ENCODE measurements around the gene CHRNA5.
"Not testable (repeated sequence)": the region's sequence is repeated elsewhere in the genome, so short reads cannot be mapped to it uniquely, and the experiment has no call there.

Gene CHRNA5

GRCh38 chr15:78565951-78566774 lies 843 bp downstream of the CHRNA5 start:
- DNase-seq: no peak

DNA sequence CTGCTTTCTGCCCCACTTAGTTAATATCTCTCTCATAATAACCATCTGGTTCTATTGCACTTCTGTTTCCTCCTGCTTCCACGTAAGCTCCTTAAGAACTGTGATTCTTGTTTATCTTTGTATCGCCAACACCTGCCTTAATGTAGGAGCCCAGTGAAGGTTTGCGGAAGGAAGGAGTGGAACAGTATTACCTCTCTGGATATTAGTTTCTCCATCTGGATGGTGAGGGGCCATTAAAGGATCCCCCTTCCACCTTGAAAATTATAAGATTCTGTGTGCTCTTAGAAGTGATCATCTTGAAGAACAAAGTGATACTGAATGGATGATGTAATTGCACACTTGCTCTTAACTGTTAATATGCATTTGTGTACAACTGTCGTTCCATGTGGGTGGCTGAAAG lies 2.2 kb downstream of the CHRNA5 start:
- DNase-seq: no peak

GRCh38 chr15:78570710-78571109 lies 5.4 kb downstream of the CHRNA5 start:
- DNase-seq: no peak

DNA sequence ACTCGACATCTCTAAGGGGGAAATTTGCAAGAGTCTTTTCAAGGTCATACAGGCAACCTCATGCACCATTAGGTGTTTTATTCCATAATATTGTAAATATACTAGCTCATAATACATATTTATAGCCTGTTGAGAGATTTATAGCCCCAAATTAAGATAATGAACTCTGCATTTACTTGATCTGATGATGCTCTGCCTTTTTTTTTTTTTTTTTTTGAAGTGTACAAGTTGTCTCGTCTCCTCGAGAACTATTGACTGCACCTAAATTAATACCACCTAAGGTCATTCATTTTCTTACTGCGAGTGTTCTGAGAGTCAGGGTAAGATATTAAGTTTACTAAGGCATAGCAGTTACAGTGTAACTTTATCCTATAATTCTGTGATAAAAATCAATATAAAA lies 6.1 kb downstream of the CHRNA5 start:
- no peak for DNase-seq

GRCh38 chr15:78573416-78573815 lies 8.1 kb downstream of the CHRNA5 start:
- DNase-seq: no peak

DNA sequence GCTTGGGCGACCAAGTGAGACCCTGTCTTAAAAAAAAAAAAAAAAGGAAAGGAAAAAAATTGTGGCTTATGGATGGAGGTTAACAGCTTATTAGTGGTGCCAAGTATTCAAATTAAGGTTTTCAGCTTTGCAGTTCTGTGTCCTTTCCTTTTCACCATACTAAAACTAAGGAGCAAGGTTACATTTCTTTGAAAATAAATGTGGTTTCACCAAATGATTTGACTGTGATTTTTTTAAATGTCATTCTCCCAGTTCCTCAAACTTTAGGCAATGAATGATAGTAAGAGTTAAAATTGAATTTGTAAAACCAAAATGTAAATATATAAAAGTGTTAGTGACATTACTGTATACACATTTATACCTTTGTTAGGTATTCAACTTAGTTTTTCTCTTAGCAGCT lies 9.6 kb downstream of the CHRNA5 start:
- no peak for DNase-seq

DNA sequence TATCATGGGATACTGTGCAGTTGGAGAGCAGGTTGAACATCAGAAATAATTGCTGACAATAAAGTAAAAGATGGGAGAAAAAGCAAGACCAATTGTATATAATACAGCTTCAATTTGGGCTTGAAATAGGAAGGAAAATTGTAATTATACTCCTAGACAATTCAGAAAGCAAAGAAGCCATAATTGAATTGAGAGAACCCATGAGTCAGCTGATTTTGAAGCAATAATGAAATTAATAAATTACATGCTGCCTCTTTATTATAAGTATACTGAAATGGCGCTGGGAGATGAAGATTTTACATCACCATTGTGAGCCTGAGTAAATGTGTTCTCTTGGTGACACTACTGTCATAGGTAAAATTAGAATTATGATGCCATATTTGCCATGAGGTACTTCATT lies 32.3 kb downstream of the CHRNA5 start:
- no peak for DNase-seq

DNA sequence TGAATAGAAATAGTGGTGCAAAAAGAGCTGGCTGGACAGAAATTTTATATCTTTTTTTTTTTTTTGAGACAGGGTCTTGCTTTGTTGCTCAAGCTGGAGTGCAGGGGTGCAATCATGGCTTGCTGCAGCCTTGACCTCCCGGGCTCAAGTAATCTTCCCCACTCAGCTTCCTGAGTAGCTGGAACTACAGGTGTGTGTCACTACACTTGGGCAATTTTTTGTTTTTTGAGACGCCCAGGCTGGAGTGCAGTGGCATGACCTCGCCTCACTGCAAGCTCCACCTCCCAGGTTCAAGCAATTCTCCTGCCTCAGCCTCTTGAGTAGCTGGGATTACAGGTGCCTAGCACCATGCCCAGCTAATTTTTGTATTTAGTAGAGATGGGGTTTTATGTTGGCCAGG lies 33.0 kb downstream of the CHRNA5 start:
- no peak for DNase-seq

DNA sequence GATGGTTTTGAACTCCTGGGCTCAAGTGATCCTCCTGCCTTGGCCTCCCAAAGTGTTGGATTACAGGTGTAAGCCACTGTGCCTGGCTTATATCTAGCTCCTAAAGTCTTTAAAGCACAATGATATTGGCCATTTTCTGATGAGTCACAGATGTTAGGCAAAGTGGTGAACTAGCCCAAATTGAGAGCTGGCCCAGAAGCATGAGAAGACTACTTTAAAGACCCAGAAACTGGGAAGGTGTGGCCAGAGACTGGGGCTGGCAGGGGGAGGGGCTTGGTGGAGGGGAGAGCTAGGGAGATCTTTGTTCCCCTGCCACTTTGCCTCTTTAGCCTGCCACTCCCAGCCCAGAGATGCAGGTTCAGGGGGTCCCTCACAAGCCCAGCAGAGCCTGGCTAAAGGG lies 33.9 kb downstream of the CHRNA5 start:
- no peak for DNase-seq

- DNase-seq: no peak
These were observed 38.1 kb downstream of the CHRNA5 start for GRCh38 chr15:78603467-78603866.

- no peak for DNase-seq
These were observed 39.1 kb downstream of the CHRNA5 start for GRCh38 chr15:78604420-78604819.

DNA sequence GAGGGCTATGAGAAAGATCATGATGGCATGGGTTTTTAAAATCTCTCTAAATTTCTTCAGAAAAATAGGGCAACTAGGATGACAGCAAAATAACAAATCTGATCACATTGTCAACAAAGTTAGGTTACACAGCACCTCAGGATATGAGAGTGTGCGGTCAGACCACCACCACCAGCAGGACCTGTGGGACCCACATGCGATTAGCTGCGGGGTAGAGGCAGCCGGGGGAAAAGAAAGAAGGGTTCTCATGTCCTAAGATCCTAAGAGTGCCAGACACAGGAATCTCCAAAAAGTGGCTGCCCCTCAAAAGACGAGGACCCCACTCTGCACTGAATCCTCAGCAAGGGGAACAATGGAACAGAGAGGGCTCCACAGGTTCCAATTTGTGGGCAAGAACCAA lies 39.9 kb downstream of the CHRNA5 start:
- DNase-seq: no peak

GRCh38 chr15:78605680-78606079 lies 40.4 kb downstream of the CHRNA5 start:
- DNase-seq: no peak

DNA sequence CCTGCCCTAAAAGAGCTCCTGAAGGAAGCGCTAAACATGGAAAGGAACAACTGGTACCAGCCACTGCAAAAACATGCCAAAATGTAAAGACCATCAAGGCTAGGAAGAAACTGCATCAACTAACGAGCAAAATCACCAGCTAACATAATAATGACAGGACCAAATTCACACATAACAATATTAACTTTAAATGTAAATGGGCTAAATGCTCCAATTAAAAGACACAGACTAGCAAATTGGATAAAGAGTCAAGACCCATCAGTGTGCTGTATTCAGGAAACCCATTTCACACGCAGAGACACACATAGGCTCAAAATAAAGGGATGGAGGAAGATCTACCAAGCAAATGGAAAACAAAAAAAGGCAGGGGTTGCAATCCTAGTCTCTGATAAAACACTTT lies 44.2 kb downstream of the CHRNA5 start:
- not testable (repeated sequence) for DNase-seq

GRCh38 chr15:78614021-78614420 lies 48.7 kb downstream of the CHRNA5 start:
- DNase-seq: no peak

DNA sequence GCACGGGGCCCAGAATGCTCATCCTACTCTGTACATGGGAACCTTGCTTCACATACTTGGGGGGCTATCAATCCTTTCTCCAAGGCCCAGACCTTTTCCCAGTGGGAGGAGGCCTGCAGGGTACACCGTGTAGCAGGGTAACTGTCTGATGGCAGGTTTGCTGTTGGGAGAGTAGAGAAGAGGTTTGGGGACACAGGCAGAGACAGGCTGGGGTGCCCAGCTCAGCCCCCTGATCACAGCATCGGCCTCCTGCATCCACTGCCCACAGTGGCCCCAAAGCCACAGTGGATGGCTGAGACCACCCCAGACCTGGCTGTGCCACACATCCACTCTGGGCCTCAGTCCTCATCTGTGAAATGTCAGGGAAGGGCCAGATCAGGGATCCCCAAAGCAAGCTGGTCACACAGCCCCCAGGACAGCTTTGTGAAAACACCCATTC lies 49.9 kb downstream of the CHRNA5 start:
- DNase-seq: no peak

GRCh38 chr15:78616506-78616905 lies 51.2 kb downstream of the CHRNA5 start:
- DNase-seq: no peak

DNA sequence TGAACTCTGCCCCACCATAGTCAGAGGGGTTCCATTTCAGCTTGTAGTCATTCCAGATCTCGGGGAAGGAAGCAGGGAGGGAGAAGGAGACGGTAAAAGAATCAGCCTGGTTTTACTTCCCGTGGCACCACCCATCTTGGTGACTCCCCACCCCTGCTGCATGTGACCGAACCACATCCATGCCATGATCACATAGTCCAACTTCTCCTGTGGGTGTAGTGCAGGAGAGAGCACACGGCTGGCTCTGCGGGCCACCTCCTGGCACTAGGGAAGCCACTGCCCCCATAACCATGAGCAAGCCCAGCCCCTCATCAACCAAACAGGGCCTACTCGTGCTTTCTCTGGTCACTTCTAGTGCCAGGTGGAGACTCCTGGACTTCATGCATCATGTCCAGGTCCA lies 51.8 kb downstream of the CHRNA5 start:
- DNase-seq: no peak

- no peak for DNase-seq
These were observed 52.2 kb downstream of the CHRNA5 start for GRCh38 chr15:78617516-78617915.

DNA sequence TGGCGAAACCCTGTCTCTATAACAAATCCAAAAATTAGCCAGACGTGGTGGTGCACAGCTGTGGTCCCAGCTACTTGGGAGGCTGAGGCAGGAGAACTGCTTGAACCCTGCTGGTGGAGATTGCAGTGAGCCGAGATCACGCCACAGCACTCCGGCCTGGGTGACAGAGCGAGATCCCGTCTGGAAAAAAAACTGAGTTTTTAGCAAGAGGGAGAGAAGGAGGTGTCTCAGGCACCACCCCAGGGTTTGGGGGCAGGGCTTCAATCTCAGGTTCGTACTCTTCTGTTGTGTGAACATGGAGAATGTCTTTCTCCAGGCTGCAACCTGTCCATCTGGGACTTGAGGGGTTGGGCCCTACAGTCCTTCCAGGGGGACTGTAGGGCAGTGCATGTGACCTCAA lies 52.7 kb downstream of the CHRNA5 start:
- DNase-seq: no peak

DNA sequence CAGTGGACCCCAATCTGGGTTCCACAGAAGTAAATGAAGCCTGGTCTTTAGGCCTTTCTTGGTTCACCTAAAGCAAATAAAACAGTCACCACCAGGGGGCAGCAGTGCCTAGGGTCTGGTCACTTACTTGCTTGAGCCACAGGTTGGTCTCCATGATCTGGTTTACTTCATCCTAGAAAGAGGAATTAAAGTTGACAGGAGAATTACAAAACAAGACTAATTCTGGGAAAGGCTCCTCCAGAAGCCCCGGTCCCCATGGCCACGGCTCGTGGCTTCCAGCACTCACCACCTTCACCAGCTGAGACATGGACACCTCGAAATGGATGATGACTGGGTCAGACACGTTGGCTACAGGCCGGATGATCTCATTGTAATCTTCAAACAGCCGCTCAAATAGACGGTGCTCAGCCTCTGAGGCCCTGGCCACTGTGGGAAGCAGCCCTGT lies 53.2 kb downstream of the CHRNA5 start:
- DNase-seq: peak; percentile 51

DNA sequence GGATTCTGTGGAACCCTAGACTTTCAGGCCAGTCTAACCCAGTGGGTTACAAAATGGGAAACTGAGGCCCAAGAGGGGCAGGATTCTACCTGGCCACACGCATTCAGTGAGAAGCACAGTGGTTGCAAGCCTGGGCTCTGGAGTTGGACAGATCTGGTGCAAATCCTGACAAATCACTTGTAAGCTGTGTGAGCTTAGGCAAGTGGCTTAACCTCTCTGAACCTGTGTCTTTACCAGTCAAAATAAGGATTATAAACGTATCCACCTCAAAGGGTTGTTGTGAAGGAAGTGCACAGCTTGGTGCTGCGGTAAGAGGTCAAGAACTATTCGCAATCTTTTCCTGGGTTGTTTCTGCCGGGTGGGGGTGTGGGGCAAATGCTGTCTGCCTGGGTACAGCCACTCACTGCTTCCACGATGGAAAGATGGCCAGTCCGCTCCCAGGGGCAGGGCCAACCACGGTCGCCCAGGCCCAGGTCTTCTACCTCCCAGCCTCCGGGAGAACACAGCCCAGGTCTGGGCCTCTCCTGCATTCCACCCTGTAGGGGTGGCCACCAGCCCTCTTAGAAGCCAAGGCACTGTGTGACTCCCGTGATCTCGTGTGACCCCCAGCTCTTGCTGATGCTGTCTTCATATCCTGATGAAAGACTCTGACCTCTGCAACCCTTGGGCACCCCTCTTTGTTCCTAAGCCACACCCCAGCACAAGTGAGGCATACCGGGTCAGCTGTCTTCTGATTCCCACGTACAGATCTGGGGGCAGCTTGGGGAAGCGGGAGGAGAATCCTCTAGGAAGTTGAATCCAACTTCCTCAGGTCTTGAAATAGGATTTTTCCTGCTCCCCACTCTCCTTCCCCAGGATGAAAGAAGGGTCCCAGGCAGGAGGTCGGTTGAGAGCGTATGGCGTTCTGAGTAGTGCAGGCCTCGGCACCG lies 54.0 kb downstream of the CHRNA5 start:
- DNase-seq: no peak

DNA sequence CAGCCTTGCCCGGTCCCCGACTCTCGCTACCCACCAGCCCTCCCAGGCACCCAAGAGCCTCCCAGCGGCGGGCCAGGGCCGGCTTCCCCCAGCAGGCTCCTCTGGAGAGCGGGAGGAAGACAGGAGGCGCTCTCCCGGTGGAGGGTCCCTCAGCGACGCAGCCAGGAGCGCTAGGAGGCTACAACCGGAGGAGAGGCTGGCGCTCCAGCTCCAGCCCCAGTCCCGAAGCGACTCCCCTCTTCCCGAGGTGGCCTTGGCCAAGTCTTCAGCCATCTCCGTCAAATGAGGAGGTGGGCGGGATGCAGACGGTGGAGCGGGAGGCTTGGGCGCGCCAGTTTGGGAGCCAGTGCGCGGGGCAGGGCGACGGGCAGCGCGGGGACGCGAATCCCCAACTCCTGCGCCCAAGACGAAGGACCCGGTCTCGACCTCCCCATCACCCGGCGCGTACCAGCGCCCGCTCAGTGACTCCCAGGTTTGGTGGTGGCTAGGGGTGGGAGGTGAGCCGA lies 54.8 kb downstream of the CHRNA5 start:
- no peak for DNase-seq

Data from DMS153 (cell line).